Mesendoderm (in vitro differentiated cells): ENCODE data around the gene CEBPG.

Experiments used
- DNase-seq: peaks from one replicate; pipeline ENCODE4 v3.0.0; 2013
- H2AK5ac ChIP-seq: 2 replicates; pipeline ENCODE4 v1.6.1; 2013; ENCODE audit warnings: low read length, inconsistent platforms
- H2BK120ac ChIP-seq: 2 replicates; pipeline ENCODE4 v1.6.1; 2013; ENCODE audit warnings: low read depth, mild to moderate bottlenecking, low read length, moderate library complexity, mixed read lengths
- H2BK15ac ChIP-seq: replicated peaks from 2 replicates; pipeline ENCODE4 v1.6.1; 2013; ENCODE audit warnings: low read depth, mild to moderate bottlenecking, moderate library complexity
- H2BK5ac ChIP-seq: 2 replicates; pipeline ENCODE4 v1.6.1; 2013; ENCODE audit warnings: low read length, inconsistent platforms
- H3K18ac ChIP-seq: 2 replicates; pipeline ENCODE4 v1.6.1; 2013; ENCODE audit warnings: mild to moderate bottlenecking, low read length, mixed read lengths
- H3K23ac ChIP-seq: one replicate; pipeline ENCODE4 v1.6.1; 2013; ENCODE audit warnings: low read length
- H3K27ac ChIP-seq: 2 replicates; pipeline ENCODE4 v1.5.1; 2013; ENCODE audit warnings: low read depth, mild to moderate bottlenecking, inconsistent platforms, low read length, moderate library complexity
- H3K27me3 ChIP-seq: 2 replicates; pipeline ENCODE4 v1.6.1; 2013; ENCODE audit warnings: low read length, control low read depth, mild to moderate bottlenecking, inconsistent platforms; ENCODE audit not compliant: insufficient read depth, poor library complexity
- H3K36me3 ChIP-seq: 2 replicates; pipeline ENCODE4 v1.6.1; 2013; ENCODE audit warnings: low read length, inconsistent platforms; ENCODE audit not compliant: control insufficient read depth, insufficient read depth
- H3K4ac ChIP-seq: one replicate; pipeline ENCODE4 v1.6.1; 2013; ENCODE audit warnings: low read depth, mild to moderate bottlenecking, low read length, moderate library complexity
- H3K4me1 ChIP-seq: 2 replicates; pipeline ENCODE4 v1.6.1; 2013; ENCODE audit warnings: low read depth, low read length, inconsistent platforms; ENCODE audit not compliant: control insufficient read depth
- H3K4me2 ChIP-seq: 2 replicates; pipeline ENCODE4 v1.6.1; 2013; ENCODE audit warnings: low read length
- H3K4me3 ChIP-seq: 2 replicates; pipeline ENCODE4 v1.5.1; 2013; ENCODE audit warnings: mild to moderate bottlenecking, low read length
- H3K56ac ChIP-seq: one replicate; pipeline ENCODE4 v1.6.1; 2013; ENCODE audit warnings: low read length
- H3K79me1 ChIP-seq: 2 replicates; pipeline ENCODE4 v1.6.1; 2013; ENCODE audit warnings: low read length, inconsistent platforms
- H3K79me2 ChIP-seq: 2 replicates; pipeline ENCODE4 v1.6.1; 2013; ENCODE audit warnings: mild to moderate bottlenecking, low read length; ENCODE audit not compliant: control insufficient read depth, insufficient read depth
- H3K9ac ChIP-seq: 2 replicates; pipeline ENCODE4 v1.6.1; 2013; ENCODE audit warnings: low read length, inconsistent platforms
- H4K5ac ChIP-seq: one replicate; pipeline ENCODE4 v1.6.1; 2013; ENCODE audit warnings: low read length
- H4K8ac ChIP-seq: one replicate; pipeline ENCODE4 v1.6.1; 2013; ENCODE audit warnings: low read depth, mild to moderate bottlenecking, control low read depth, low read length, moderate library complexity
- WGBS: extraction: QIAGEN DNeasy Blood & Tissue Kit; methylation state at CpG from one replicate; pipeline ENCODE4 v1.1.7; 2013; ENCODE audit warnings: low lambda C conversion rate, missing lambda C conversion rate; ENCODE audit not compliant: insufficient coverage; ENCODE audit errors: extremely low coverage; 5-methylcytosine and 5-hydroxymethylcytosine counted together

Gene CEBPG

DNA sequence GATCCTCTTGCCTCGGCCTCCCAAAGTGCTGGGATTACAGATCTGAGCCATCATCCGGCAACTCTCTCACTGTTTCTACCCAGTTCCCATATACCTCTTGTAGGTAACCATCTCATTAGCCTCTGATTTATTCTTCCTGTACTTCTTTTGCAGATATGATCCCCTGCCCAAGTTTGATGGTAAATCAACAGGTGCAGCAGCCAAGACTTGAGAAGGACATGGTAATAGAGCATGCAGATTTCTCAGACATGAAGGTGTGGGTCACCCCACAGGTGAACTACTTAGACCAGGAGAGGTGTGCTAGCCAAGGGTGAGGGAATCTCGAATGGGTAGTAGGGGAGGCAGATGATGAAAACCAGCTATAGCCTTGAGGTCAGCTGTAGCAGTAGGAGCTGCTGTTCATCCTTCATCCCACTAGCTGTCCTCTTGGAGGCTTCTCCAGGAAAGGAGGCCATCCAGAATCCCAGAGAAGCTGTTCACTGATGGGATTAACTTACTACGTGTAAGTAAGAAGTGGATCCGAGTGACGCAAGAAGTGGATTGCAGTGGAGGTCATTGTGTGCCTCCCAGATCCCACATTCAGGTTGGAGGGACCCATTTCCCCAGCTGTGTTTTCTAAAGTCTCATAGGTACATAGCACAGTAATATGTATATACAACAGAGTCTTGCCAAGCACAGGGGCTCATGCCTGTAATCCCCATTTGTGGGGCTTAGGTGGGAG lies 10.8 kb upstream of the CEBPG start:
- Histone ChIP-seq H2AK5ac (no peak overlapping the region), H4K5ac (no peak overlapping the region), H3K4me1 (no peaks in the 10 kb centered on the region), H3K27me3 (no peaks in the 10 kb centered on the region), H3K4me2 (no peak overlapping the region), H2BK120ac (no peak overlapping the region), H3K27ac (no peak overlapping the region), H3K9ac (no peak overlapping the region), H3K36me3 (no peaks in the 10 kb centered on the region), H3K4me3 (no peak overlapping the region), H3K23ac (no peak overlapping the region), H2BK5ac (no peak overlapping the region), H3K79me2 (no peaks in the 10 kb centered on the region), H3K79me1 (no peaks in the 10 kb centered on the region), H3K18ac (no peak overlapping the region), H2BK15ac (no peak overlapping the region), H4K8ac (no peak overlapping the region), H3K56ac (no peak overlapping the region), H3K4ac (no peak overlapping the region)
- no peak for DNase-seq
- no CpG with 5 or more reads among the region's 6 CpGs for WGBS

GRCh38 chr19:33363476-33363875 lies 10.0 kb upstream of the CEBPG start:
- Histone ChIP-seq H3K9ac (no peak overlapping the region), H3K79me1 (no peaks in the 10 kb centered on the region), H3K36me3 (no peaks in the 10 kb centered on the region), H4K8ac (no peak overlapping the region), H2BK120ac (no peak overlapping the region), H3K4me1 (no peaks in the 10 kb centered on the region), H2BK5ac (no peak overlapping the region), H3K23ac (no peak overlapping the region), H4K5ac (no peak overlapping the region), H3K4ac (no peak overlapping the region), H3K79me2 (no peaks in the 10 kb centered on the region), H3K4me3 (no peak overlapping the region), H3K27ac (no peak overlapping the region), H2BK15ac (no peak overlapping the region), H3K18ac (no peak overlapping the region), H3K27me3 (no peaks in the 10 kb centered on the region), H2AK5ac (no peak overlapping the region), H3K4me2 (no peak overlapping the region), H3K56ac (no peak overlapping the region)
- no CpG with 5 or more reads among the region's 5 CpGs for WGBS
- no peak for DNase-seq

DNA sequence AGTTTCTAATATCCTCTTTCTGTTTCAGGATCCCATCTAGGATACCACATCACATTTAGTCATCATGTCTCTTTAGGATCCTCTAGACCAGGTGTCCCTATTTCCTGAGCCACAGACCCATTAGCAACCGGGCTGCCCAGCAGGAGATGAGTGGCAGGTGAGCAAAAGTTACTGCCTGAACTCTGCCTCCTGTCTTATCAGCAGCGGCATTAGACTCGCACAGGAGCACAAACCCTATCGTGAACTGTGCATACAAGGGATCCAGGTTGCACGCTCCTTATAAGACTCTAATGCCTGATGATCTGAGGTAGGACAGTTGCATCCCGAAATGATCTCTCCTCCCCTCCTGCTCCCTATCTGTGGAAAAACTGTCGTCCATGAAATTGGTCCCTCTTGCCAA lies 7.8 kb upstream of the CEBPG start:
- Histone ChIP-seq H3K18ac (no peak overlapping the region), H4K5ac (no peak overlapping the region), H3K9ac (no peak overlapping the region), H3K4me1 (no peaks in the 10 kb centered on the region), H3K23ac (no peak overlapping the region), H4K8ac (no peak overlapping the region), H3K36me3 (no peaks in the 10 kb centered on the region), H2AK5ac (no peak overlapping the region), H2BK15ac (no peak overlapping the region), H3K27ac (no peak overlapping the region), H3K4me3 (no peak overlapping the region), H3K79me2 (no peaks in the 10 kb centered on the region), H3K4ac (no peak overlapping the region), H3K79me1 (no peaks in the 10 kb centered on the region), H2BK5ac (no peak overlapping the region), H3K27me3 (no peaks in the 10 kb centered on the region), H3K4me2 (no peak overlapping the region), H3K56ac (no peak overlapping the region), H2BK120ac (no peak overlapping the region)
- WGBS = no CpG with 5 or more reads among the region's 7 CpGs
- no peak for DNase-seq

DNA sequence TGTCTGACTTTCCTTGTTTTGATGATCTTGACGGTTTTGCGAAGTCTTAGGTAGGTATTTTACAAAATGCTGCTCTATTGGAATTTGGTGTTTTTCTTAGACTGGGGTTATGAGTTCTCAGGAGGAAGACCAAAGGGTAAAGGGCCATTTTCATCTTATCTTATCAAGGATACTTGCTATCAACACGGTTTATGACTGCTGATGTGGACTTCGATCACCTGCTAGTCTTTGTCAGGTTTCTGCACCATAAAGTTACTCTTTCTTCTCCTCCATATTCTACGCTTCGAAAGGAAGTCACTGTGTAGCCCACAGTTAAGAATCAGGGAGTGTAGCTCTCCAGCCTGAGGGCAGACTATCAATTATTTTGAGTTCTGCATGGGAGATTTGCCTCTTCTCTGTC lies 7.4 kb upstream of the CEBPG start:
- H4K5ac ChIP-seq = no peak overlapping the region
- DNase-seq = no peak

GRCh38 chr19:33366897-33367296 lies 6.6 kb upstream of the CEBPG start:
- Histone ChIP-seq H3K56ac (no peak overlapping the region), H3K4me1 (no peaks in the 10 kb centered on the region), H3K27me3 (no peaks in the 10 kb centered on the region), H3K36me3 (no peaks in the 10 kb centered on the region), H2BK15ac (no peak overlapping the region), H3K27ac (no peak overlapping the region), H3K79me1 (no peaks in the 10 kb centered on the region), H3K18ac (no peak overlapping the region), H2AK5ac (no peak overlapping the region), H2BK5ac (no peak overlapping the region), H3K4ac (no peak overlapping the region), H3K23ac (no peak overlapping the region), H3K4me3 (no peak overlapping the region), H4K5ac (no peak overlapping the region), H4K8ac (no peak overlapping the region), H2BK120ac (no peak overlapping the region), H3K9ac (no peak overlapping the region), H3K79me2 (no peaks in the 10 kb centered on the region), H3K4me2 (no peak overlapping the region)
- no CpG with 5 or more reads among the region's 5 CpGs for WGBS
- DNase-seq = no peak

More for the DNA sequence above, 7.4 kb upstream of the CEBPG start:
- Histone ChIP-seq H4K8ac (no peak overlapping the region), H2BK5ac (no peak overlapping the region), H2BK120ac (no peak overlapping the region), H3K27ac (no peak overlapping the region), H3K4me2 (no peak overlapping the region), H3K18ac (no peak overlapping the region), H3K79me1 (no peaks in the 10 kb centered on the region), H2BK15ac (no peak overlapping the region), H3K4me1 (no peaks in the 10 kb centered on the region), H3K56ac (no peak overlapping the region), H3K79me2 (no peaks in the 10 kb centered on the region), H3K27me3 (no peaks in the 10 kb centered on the region), H3K4me3 (no peak overlapping the region), H3K36me3 (no peaks in the 10 kb centered on the region), H3K23ac (no peak overlapping the region), H3K9ac (no peak overlapping the region), H3K4ac (no peak overlapping the region), H2AK5ac (no peak overlapping the region)
- WGBS = no CpG with 5 or more reads among the region's 6 CpGs
